ENCODE data around the gene ETFDH. TPM values are rescaled to one million over a fixed set of nuclear protein-coding genes. Genes with fewer than 3 reads are reported as not detected.
"Not testable (repeated sequence)": the region's sequence is repeated elsewhere in the genome, so short reads cannot be mapped to it uniquely, and the experiment has no call there.

The ETFDH gene
- total RNA-seq, 4 donors from 2014 or later, result 27.3 to 58.8 (median 40.8) TPM

GRCh38 chr4:158678767-158679166 lies 6.7 kb downstream of the ETFDH start:
- Histone ChIP-seq H3K27me3 (no peaks in the 10 kb centered on the region), H3K4me1 (peaks cover 0 to 12% (median 0%) of the 10 kb centered on the region in 4 donors), H3K4me3 (no peak overlapping the region), H3K9me3 (no peaks in the 10 kb centered on the region), H3K27ac (no peak overlapping the region), H3K36me3 (peaks cover 0 to 14% (median 0%) of the 10 kb centered on the region in 3 donors)
- WGBS, 2 donors, result 94 to 100% methylated on average over 2 of the region's 2 CpGs
- TF ChIP-seq CTCF (IDR thresholded peaks at IDR 0.05) (no peak), EP300 (IDR thresholded peaks at IDR 0.05) (no peak), POLR2A (IDR thresholded peaks at IDR 0.05) (no peak)
- DNase-seq (ENCODE audit: low spot score in 2 of 2), result no peak

- H3K27ac ChIP-seq, result no peak overlapping the region
- H3K36me3 ChIP-seq, result peaks cover 0 to 40% (median 0%) of the 10 kb centered on the region in 3 donors
- no peaks in the 10 kb centered on the region for H3K27me3 ChIP-seq
- DNase-seq (ENCODE audit: low spot score in 2 of 2), result no peak
- no peaks in the 10 kb centered on the region for H3K9me3 ChIP-seq
- 84 to 93% methylated on average over 1 of the region's 1 CpG for WGBS, 2 donors
- no peak for TF ChIP-seq EP300 (IDR thresholded peaks at IDR 0.05)
- no peak for TF ChIP-seq POLR2A (IDR thresholded peaks at IDR 0.05)
- TF ChIP-seq CTCF (IDR thresholded peaks at IDR 0.05), result no peak
- no peaks in the 10 kb centered on the region for H3K4me1 ChIP-seq
- no peak overlapping the region for H3K4me3 ChIP-seq
These were observed 9.5 kb downstream of the ETFDH start for GRCh38 chr4:158681629-158682028.

- no peaks in the 10 kb centered on the region for H3K4me1 ChIP-seq
- no peak overlapping the region for H3K27ac ChIP-seq
- no peaks in the 10 kb centered on the region for H3K27me3 ChIP-seq
- peaks cover 0 to 44% (median 0%) of the 10 kb centered on the region in 3 donors for H3K36me3 ChIP-seq
- no peak overlapping the region for H3K4me3 ChIP-seq
- no peak for DNase-seq (ENCODE audit: low spot score in 2 of 2)
- TF ChIP-seq CTCF (IDR thresholded peaks at IDR 0.05), result no peak
- TF ChIP-seq EP300 (IDR thresholded peaks at IDR 0.05), result no peak
- WGBS, 2 donors, result 59 to 62% methylated on average over 2 of the region's 2 CpGs
- no peaks in the 10 kb centered on the region for H3K9me3 ChIP-seq
These were observed 10.0 kb downstream of the ETFDH start for GRCh38 chr4:158682066-158682465.

- peaks cover 0 to 76% (median 0%) of the 10 kb centered on the region in 3 donors for H3K36me3 ChIP-seq
These were observed 16.7 kb downstream of the ETFDH start for GRCh38 chr4:158688813-158689212.

GRCh38 chr4:158704274-158704673 lies 32.2 kb downstream of the ETFDH start:
- Histone ChIP-seq H3K36me3 (peaks cover 0 to 91% (median 0%) of the 10 kb centered on the region in 3 donors), H3K4me3 (no peak overlapping the region), H3K27ac (no peak overlapping the region), H3K4me1 (no peaks in the 10 kb centered on the region), H3K9me3 (no peaks in the 10 kb centered on the region), H3K27me3 (no peaks in the 10 kb centered on the region)
- no peak for DNase-seq (ENCODE audit: low spot score in 2 of 2)
- WGBS, 2 donors, result 85 to 89% methylated on average over 4 of the region's 4 CpGs
- no peak for TF ChIP-seq EP300 (IDR thresholded peaks at IDR 0.05)

More at GRCh38 chr4:158688813-158689212, 16.7 kb downstream of the ETFDH start:
- TF ChIP-seq CTCF (IDR thresholded peaks at IDR 0.05), result no peak
- TF ChIP-seq POLR2A (IDR thresholded peaks at IDR 0.05), result no peak
- TF ChIP-seq EP300 (IDR thresholded peaks at IDR 0.05), result no peak
- no peaks in the 10 kb centered on the region for H3K27me3 ChIP-seq
- H3K4me1 ChIP-seq, result no peaks in the 10 kb centered on the region
- WGBS, 2 donors, result 58 to 83% methylated on average over 1 of the region's 1 CpG
- no peak overlapping the region for H3K27ac ChIP-seq
- no peaks in the 10 kb centered on the region for H3K9me3 ChIP-seq
- DNase-seq (ENCODE audit: low spot score in 2 of 2), result no peak
- H3K4me3 ChIP-seq, result no peak overlapping the region

DNA sequence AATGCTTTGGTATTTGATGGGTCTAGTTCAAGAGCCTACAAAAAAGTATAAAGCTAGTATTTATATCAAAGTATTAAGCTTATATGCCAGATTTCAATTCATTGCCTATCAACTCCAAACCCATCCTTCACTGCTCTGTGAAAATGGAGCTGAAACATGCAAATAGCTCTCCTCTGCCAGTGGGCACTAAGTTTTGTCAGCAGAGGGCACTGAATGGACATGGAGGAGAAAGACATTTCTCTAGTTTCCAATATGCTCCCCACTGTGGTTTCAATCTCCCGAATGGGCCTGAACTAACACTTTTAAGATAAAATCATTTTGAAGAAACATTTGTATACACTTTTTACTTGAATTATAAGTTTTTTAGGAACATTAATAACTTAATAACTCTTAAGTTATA lies 38.7 kb downstream of the ETFDH start:
- Histone ChIP-seq H3K27ac (no peak overlapping the region), H3K4me1 (no peaks in the 10 kb centered on the region), H3K9me3 (no peaks in the 10 kb centered on the region), H3K36me3 (peaks cover 0 to 96% (median 21%) of the 10 kb centered on the region in 3 donors), H3K27me3 (no peaks in the 10 kb centered on the region), H3K4me3 (no peak overlapping the region)
- no peak for DNase-seq (ENCODE audit: low spot score in 2 of 2)
- no peak for TF ChIP-seq POLR2A (IDR thresholded peaks at IDR 0.05)
- peak in 1 of 5 experiments; percentile 10 for TF ChIP-seq CTCF (IDR thresholded peaks at IDR 0.05)
- 48 to 71% methylated on average over 1 of the region's 1 CpG for WGBS, 2 donors

DNA sequence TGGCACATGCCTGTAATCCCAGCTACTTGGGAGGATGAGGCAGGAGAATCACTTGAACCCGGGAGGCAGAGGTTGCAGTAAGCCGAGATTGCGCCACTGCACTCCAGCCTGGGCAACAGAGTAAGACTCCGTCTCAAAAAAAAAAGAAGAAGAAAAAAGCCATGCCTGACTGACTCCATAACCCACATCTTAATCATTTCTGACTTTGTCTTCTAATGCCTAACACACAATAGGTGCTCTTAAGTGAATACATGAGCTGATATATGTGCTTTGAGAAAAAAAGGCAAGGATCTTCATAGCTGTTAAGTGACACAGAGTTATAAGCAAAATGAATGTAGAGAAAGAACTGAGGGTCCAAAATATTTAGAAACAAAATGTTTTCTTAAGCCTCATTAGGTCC lies 40.5 kb downstream of the ETFDH start:
- H3K27ac ChIP-seq; H3K27me3 ChIP-seq; H3K4me1 ChIP-seq; H3K4me3 ChIP-seq; H3K9me3 ChIP-seq; DNase-seq (ENCODE audit: low spot score in 2 of 2): not testable (repeated sequence)
- H3K36me3 ChIP-seq, result peaks cover 0 to 96% (median 21%) of the 10 kb centered on the region in 3 donors
- WGBS, 2 donors, result 91 to 97% methylated on average over 4 of the region's 4 CpGs
